Body of pancreas (tissue), 4 donors: ENCODE data around the gene BRIP1. TPM values are rescaled to one million over a fixed set of nuclear protein-coding genes. Genes with fewer than 3 reads are reported as not detected.

ENCODE experiments used
- ATAC-seq: fragments of 150-250 bp; one replicate; pipeline ENCODE4 v1.9.1; 2016
- DNase-seq, 4 donors: peaks; one replicate each; pipeline ENCODE4 v3.0.0-alpha.2; 2019
- H3K27ac ChIP-seq, 4 donors: fragments of 200-600 bp; sonication (generic); 1 replicate in 3 of 4; 2 replicates in 1 of 4; pipeline versions ENCODE4 v1.5.1 to v1.6.1; 2016 to 2019; ENCODE audit warnings: mild to moderate bottlenecking in 1 of 4, mixed read lengths in 1 of 4, moderate library complexity in 1 of 4
- H3K27me3 ChIP-seq, 2 donors: fragments of 200-600 bp; sonication (generic); one replicate each; pipeline ENCODE4 v1.6.0; 2016; ENCODE audit warnings: mild to moderate bottlenecking in 1 of 2
- H3K36me3 ChIP-seq, 2 donors: fragments of 200-600 bp; sonication (generic); replicated peaks in 1 of 2; 2 replicates each; pipeline ENCODE4 v1.5.1; 2016; ENCODE audit warnings: low read depth in 2 of 2; ENCODE audit not compliant: insufficient read depth in 1 of 2
- H3K4me1 ChIP-seq: fragments of 200-600 bp; sonication (generic); one replicate; pipeline ENCODE4 v1.6.0; 2016
- H3K4me3 ChIP-seq, 2 donors: fragments of 200-600 bp; sonication (generic); 1 replicate in 1 of 2; 2 replicates in 1 of 2; pipeline ENCODE4 v1.5.1; 2016 to 2019
- H3K9me3 ChIP-seq, 3 donors: fragments of 200-600 bp; sonication (generic); 1 replicate in 2 of 3; 2 replicates in 1 of 3; pipeline ENCODE4 v1.5.1; 2016
- CTCF ChIP-seq, 7 experiments: fragments of 450-650 bp in 4 of 7; fragments of 200-600 bp in 3 of 7; sonication (generic) in 3 of 7; IDR thresholded peaks; one replicate each; pipeline ENCODE4 v1.5.1; 2016 to 2019; ENCODE audit warnings: antibody characterized with exemption in 7 of 7
- POLR2A ChIP-seq, 3 donors: fragments of 450-650 bp; IDR thresholded peaks; one replicate each; pipeline ENCODE4 v1.6.1; 2016; ENCODE audit warnings: antibody characterized with exemption in 3 of 3, mild to moderate bottlenecking in 2 of 3
- WGBS, 2 donors: methylation state at CpG; one replicate each; pipeline ENCODE4 v1.1.5; 2017; 5-methylcytosine and 5-hydroxymethylcytosine counted together
- intact Hi-C: fragments of 100-400 bp; cut with DNase I; formaldehyde crosslinking; loops from one replicate; pipeline ENCODE4 v1.15.1; 2023
- total RNA-seq, 2 donors: library from RNA; depleted of rRNA; stranded (reverse); fragments of >200 nt; gene quantifications; one replicate each; pipeline ENCODE4 v1.1.0, GENCODE V29; 2016

Gene BRIP1
- total RNA-seq, 2 donors from 2014 or later, result under 0.01 to 0.33 TPM

- H3K36me3 ChIP-seq, result no peaks in the 10 kb centered on the region
- no peak for DNase-seq
- H3K4me3 ChIP-seq, result no peak overlapping the region
- ATAC-seq, result no peak
- no peaks in the 10 kb centered on the region for H3K27me3 ChIP-seq
- TF ChIP-seq POLR2A (IDR thresholded peaks at IDR 0.05) (no peak), CTCF (IDR thresholded peaks at IDR 0.05) (no peak)
- no peak overlapping the region for H3K27ac ChIP-seq
- H3K4me1 ChIP-seq, result no peaks in the 10 kb centered on the region
- H3K9me3 ChIP-seq, result peaks cover 0 to 10% (median 0%) of the 10 kb centered on the region in 3 donors
- intact Hi-C loops, result no loop called here
Observed at GRCh38 chr17:61657338-61657737, 206.0 kb downstream of the BRIP1 start.

GRCh38 chr17:61656721-61657217, 206.6 kb downstream of the BRIP1 start:
- DNase-seq (no peak), ATAC-seq (no peak)
- Histone ChIP-seq H3K4me3 (no peak overlapping the region), H3K27me3 (no peaks in the 10 kb centered on the region), H3K27ac (no peak overlapping the region), H3K4me1 (no peaks in the 10 kb centered on the region), H3K36me3 (no peaks in the 10 kb centered on the region), H3K9me3 (peaks cover 0 to 15% (median 0%) of the 10 kb centered on the region in 3 donors)
- WGBS, 2 donors, result 90 to 92% methylated on average over 1 of the region's 1 CpG
- TF ChIP-seq POLR2A (IDR thresholded peaks at IDR 0.05) (no peak), CTCF (IDR thresholded peaks at IDR 0.05) (no peak)
- intact Hi-C loops, result no loop called here

- Histone ChIP-seq H3K9me3 (peaks cover 0 to 16% (median 0%) of the 10 kb centered on the region in 3 donors), H3K27ac (no peak overlapping the region), H3K4me3 (no peak overlapping the region), H3K36me3 (no peaks in the 10 kb centered on the region), H3K4me1 (no peaks in the 10 kb centered on the region), H3K27me3 (no peaks in the 10 kb centered on the region)
- ATAC-seq (no peak), DNase-seq (no peak)
- WGBS, 2 donors, result 83 to 86% methylated on average over 2 of the region's 2 CpGs
- TF ChIP-seq POLR2A (IDR thresholded peaks at IDR 0.05) (no peak), CTCF (IDR thresholded peaks at IDR 0.05) (no peak)
- intact Hi-C loops, result no loop called here
Observed at GRCh38 chr17:61650749-61651148, 212.6 kb downstream of the BRIP1 start.

GRCh38 chr17:61648587-61648986, 214.7 kb downstream of the BRIP1 start:
- Histone ChIP-seq H3K9me3 (peaks cover 0 to 12% (median 0%) of the 10 kb centered on the region in 3 donors), H3K4me3 (no peak overlapping the region), H3K27me3 (no peaks in the 10 kb centered on the region), H3K27ac (no peak overlapping the region), H3K4me1 (no peaks in the 10 kb centered on the region), H3K36me3 (no peaks in the 10 kb centered on the region)
- WGBS, 2 donors, result 31 to 36% methylated on average over 1 of the region's 1 CpG
- no peak for DNase-seq
- intact Hi-C loops, result no loop called here
- TF ChIP-seq CTCF (IDR thresholded peaks at IDR 0.05) (no peak), POLR2A (IDR thresholded peaks at IDR 0.05) (no peak)
- ATAC-seq, result no peak

GRCh38 chr17:61647047-61647446, 216.3 kb downstream of the BRIP1 start:
- intact Hi-C loops, result no loop called here
- H3K9me3 ChIP-seq, result peaks cover 0 to 3% (median 0%) of the 10 kb centered on the region in 3 donors

More at GRCh38 chr17:61647047-61647446, 216.3 kb downstream of the BRIP1 start:
- 76 to 80% methylated on average over 2 of the region's 2 CpGs for WGBS, 2 donors
- no peaks in the 10 kb centered on the region for H3K4me1 ChIP-seq
- no peak overlapping the region for H3K4me3 ChIP-seq
- H3K36me3 ChIP-seq, result no peaks in the 10 kb centered on the region
- no peak for ATAC-seq
- TF ChIP-seq CTCF (IDR thresholded peaks at IDR 0.05) (no peak), POLR2A (IDR thresholded peaks at IDR 0.05) (no peak)
- no peak overlapping the region for H3K27ac ChIP-seq
- DNase-seq, result no peak
- H3K27me3 ChIP-seq, result no peaks in the 10 kb centered on the region
